PC-9 (cell line): ENCODE data around the gene DBP. TPM values are rescaled to one million over a fixed set of nuclear protein-coding genes. Genes with fewer than 3 reads are reported as not detected.

ENCODE experiments used
- BruUV-seq: library from RNA; stranded (reverse); fragments of 400-500 nt; replicated peaks from 2 replicates; lab custom pipeline; 2021; lab: Mats Ljungman, UMichigan
- CTCF ChIA-PET: fragments of 300-600 bp; sonication (Branson Sonifier 250); formaldehyde crosslinking; loops from one replicate; lab custom pipeline; 2022; ENCODE audit warnings: antibody characterized with exemption; lab: Charles Lee
- POLR2A ChIA-PET: fragments of 300-600 bp; sonication (Branson Sonifier 250); formaldehyde crosslinking; loops from one replicate; lab custom pipeline; 2022; ENCODE audit warnings: antibody characterized with exemption; ENCODE audit not compliant: unreplicated experiment; lab: Charles Lee
- DNase-seq, 2 experiments: peaks; one replicate each; pipeline versions ENCODE4 v3.0.0 to v3.0.0-alpha.2; 2015 to 2022; ENCODE audit warnings: mixed read lengths in 1 of 2
- H2AFZ ChIP-seq: fragments of 200-600 bp; sonication (generic); 2 replicates; pipeline ENCODE4 v1.8.1; 2017; ENCODE audit warnings: antibody characterized with exemption
- H3F3A ChIP-seq: fragments of 200-600 bp; sonication (generic); 2 replicates; pipeline ENCODE4 v1.8.1; 2017; ENCODE audit warnings: antibody characterized with exemption, mild to moderate bottlenecking, low read depth; ENCODE audit not compliant: insufficient read depth
- H3K27ac ChIP-seq: fragments of 200-600 bp; sonication (generic); 2 replicates; pipeline ENCODE4 v1.6.1; 2016; ENCODE audit warnings: mixed run types
- H3K27me3 ChIP-seq: fragments of 200-600 bp; sonication (generic); 2 replicates; pipeline ENCODE4 v1.6.1; 2016; ENCODE audit warnings: low read depth, mixed run types; ENCODE audit not compliant: insufficient read depth
- H3K36me3 ChIP-seq: fragments of 200-600 bp; sonication (generic); 2 replicates; pipeline ENCODE4 v1.6.1; 2016; ENCODE audit warnings: low read depth, mixed run types
- H3K4me1 ChIP-seq: fragments of 200-600 bp; sonication (generic); replicated peaks from 2 replicates; pipeline ENCODE4 v1.6.1; 2016; ENCODE audit warnings: mixed run types; ENCODE audit not compliant: insufficient read depth
- H3K4me2 ChIP-seq: fragments of 200-600 bp; sonication (generic); 2 replicates; pipeline ENCODE4 v1.6.1; 2017; ENCODE audit warnings: mixed run types
- H3K4me3 ChIP-seq: fragments of 200-600 bp; sonication (generic); 2 replicates; pipeline ENCODE4 v1.6.1; 2016; ENCODE audit warnings: mixed run types
- H3K79me2 ChIP-seq: fragments of 200-600 bp; sonication (generic); 2 replicates; pipeline ENCODE4 v1.6.1; 2017; ENCODE audit warnings: low read depth, mixed run types
- H3K9me2 ChIP-seq: fragments of 200-600 bp; sonication (generic); 2 replicates; pipeline ENCODE4 v1.8.1; 2017; ENCODE audit warnings: mild to moderate bottlenecking; ENCODE audit not compliant: insufficient read depth
- H3K9me3 ChIP-seq: fragments of 200-600 bp; sonication (generic); 2 replicates; pipeline ENCODE4 v1.8.1; 2016; ENCODE audit warnings: low read depth; ENCODE audit not compliant: insufficient read depth
- H4K20me1 ChIP-seq: fragments of 200-600 bp; sonication (generic); 2 replicates; pipeline ENCODE4 v1.8.1; 2017; ENCODE audit not compliant: insufficient read depth
- CTCF ChIP-seq: fragments of 200-600 bp; sonication (generic); conservative IDR thresholded peaks from 2 replicates; pipeline ENCODE4 v1.6.1; 2017; ENCODE audit warnings: mixed run types, antibody characterized with exemption, mild to moderate bottlenecking, moderate library complexity
- EZH2 ChIP-seq: fragments of 200-600 bp; sonication (generic); IDR thresholded peaks from 2 replicates; pipeline ENCODE4 v1.8.0; 2017; ENCODE audit warnings: antibody characterized with exemption, low read depth
- intact Hi-C: fragments of 100-400 bp; cut with micrococcal nuclease; formaldehyde crosslinking; loops from one replicate; pipeline ENCODE4 v1.10.0; 2022; ENCODE audit not compliant: unreplicated experiment
- total RNA-seq: library from RNA; stranded (reverse); gene quantifications from 2 replicates; pipeline ENCODE4 v1.2.3, GENCODE V29; 2021

The DBP gene
- total RNA-seq, 1 experiment from 2014 or later, result 48.2 TPM

- H3K36me3 ChIP-seq, result no peaks in the 10 kb centered on the region
- DNase-seq, result no peak
- no peak overlapping the region for H2AFZ ChIP-seq
- H4K20me1 ChIP-seq, result no peaks in the 10 kb centered on the region
- peaks cover 18% of the 10 kb centered on the region; the same call in 1 of the 2 replicates for H3F3A ChIP-seq
- no TSS peak for BruUV-seq
- H3K9me2 ChIP-seq, result no peaks in the 10 kb centered on the region
- H3K4me1 ChIP-seq, result peaks cover 15% of the 10 kb centered on the region
- POLR2A ChIA-PET, result no interaction called here
- H3K9me3 ChIP-seq, result no peaks in the 10 kb centered on the region
- TF ChIP-seq CTCF, result no peak
- TF ChIP-seq EZH2, result no peak
- no peak overlapping the region for H3K27ac ChIP-seq
- H3K4me2 ChIP-seq, result no peak overlapping the region
- CTCF ChIA-PET, result interaction anchor here (0.7 kb wide), 1 partner anchor 323 kb away, joined by 7 read pairs; no protein-coding TSS in a partner anchor
- no peaks in the 10 kb centered on the region for H3K27me3 ChIP-seq
- intact Hi-C loops, result no loop called here
- H3K79me2 ChIP-seq, result no peaks in the 10 kb centered on the region
- no peak overlapping the region for H3K4me3 ChIP-seq
These were observed 13.9 kb upstream of the DBP start for GRCh38 chr19:48650974-48651682.

GRCh38 chr19:48648134-48648533 is 11.0 kb upstream of the DBP start:
- no TSS peak for BruUV-seq
- Histone ChIP-seq H3K9me2 (no peaks in the 10 kb centered on the region), H2AFZ (no peak overlapping the region), H3K4me3 (no peak overlapping the region), H3F3A (peaks cover 27% of the 10 kb centered on the region; the same call in 1 of the 2 replicates), H3K27ac (no peak overlapping the region), H3K4me1 (peaks cover 27% of the 10 kb centered on the region), H3K36me3 (no peaks in the 10 kb centered on the region), H3K9me3 (no peaks in the 10 kb centered on the region), H3K79me2 (no peaks in the 10 kb centered on the region), H3K4me2 (no peak overlapping the region), H3K27me3 (no peaks in the 10 kb centered on the region), H4K20me1 (no peaks in the 10 kb centered on the region)
- no peak for TF ChIP-seq CTCF
- TF ChIP-seq EZH2, result no peak
- POLR2A ChIA-PET, result no interaction called here
- intact Hi-C loops, result loop anchor here (5.0 to 10.0 kb wide), 3 partner anchors 104 to 347 kb away; partner anchors contain the start of genes FTL, FUT1, GYS1 and RUVBL2
- CTCF ChIA-PET, result interaction anchor here (0.7 kb wide), 1 partner anchor 134 kb away, joined by 7 read pairs; no protein-coding TSS in a partner anchor
- no peak for DNase-seq

- Histone ChIP-seq H3K9me2 (no peaks in the 10 kb centered on the region), H3K27ac (no peak overlapping the region), H3K4me1 (peaks cover 23% of the 10 kb centered on the region), H3F3A (peaks cover 30% of the 10 kb centered on the region), H3K9me3 (no peaks in the 10 kb centered on the region), H2AFZ (peak overlapping the region; percentile 90), H3K4me3 (peak overlapping the region; percentile 69), H4K20me1 (no peaks in the 10 kb centered on the region), H3K36me3 (no peaks in the 10 kb centered on the region), H3K27me3 (no peaks in the 10 kb centered on the region), H3K4me2 (peak overlapping the region; percentile 97), H3K79me2 (no peaks in the 10 kb centered on the region)
- ChIA-PET POLR2A (no interaction called here), CTCF (no interaction called here)
- intact Hi-C loops, result loop anchor here (1.0 to 10.0 kb wide), 8 partner anchors 68 to 348 kb away; partner anchors contain the start of genes FTL, FUT1, GYS1 and RUVBL2
- BruUV-seq, result no TSS peak
- TF ChIP-seq EZH2, result no peak
- no peak for TF ChIP-seq CTCF
- DNase-seq, result no peak
These were observed 9.6 kb upstream of the DBP start for GRCh38 chr19:48646722-48647216.
